Measurements from ENCODE around the gene ASB13. TPM values are rescaled to one million over a fixed set of nuclear protein-coding genes. Genes with fewer than 3 reads are reported as not detected.

ASB13 gene
- total RNA-seq, 1 donor, result 9.1 TPM

- DNase-seq (ENCODE audit: low read depth), result no peak
- H3K4me3 ChIP-seq (ENCODE audit: low read depth, low read length), result no peak overlapping the region
- TF ChIP-seq CTCF (IDR thresholded peaks at IDR 0.05; ENCODE audit: insufficient read depth, low read depth, low read length), result peak; percentile 10
Observed at GRCh38 chr10:5663692-5664427, 2.5 kb downstream of the ASB13 start.

DNA sequence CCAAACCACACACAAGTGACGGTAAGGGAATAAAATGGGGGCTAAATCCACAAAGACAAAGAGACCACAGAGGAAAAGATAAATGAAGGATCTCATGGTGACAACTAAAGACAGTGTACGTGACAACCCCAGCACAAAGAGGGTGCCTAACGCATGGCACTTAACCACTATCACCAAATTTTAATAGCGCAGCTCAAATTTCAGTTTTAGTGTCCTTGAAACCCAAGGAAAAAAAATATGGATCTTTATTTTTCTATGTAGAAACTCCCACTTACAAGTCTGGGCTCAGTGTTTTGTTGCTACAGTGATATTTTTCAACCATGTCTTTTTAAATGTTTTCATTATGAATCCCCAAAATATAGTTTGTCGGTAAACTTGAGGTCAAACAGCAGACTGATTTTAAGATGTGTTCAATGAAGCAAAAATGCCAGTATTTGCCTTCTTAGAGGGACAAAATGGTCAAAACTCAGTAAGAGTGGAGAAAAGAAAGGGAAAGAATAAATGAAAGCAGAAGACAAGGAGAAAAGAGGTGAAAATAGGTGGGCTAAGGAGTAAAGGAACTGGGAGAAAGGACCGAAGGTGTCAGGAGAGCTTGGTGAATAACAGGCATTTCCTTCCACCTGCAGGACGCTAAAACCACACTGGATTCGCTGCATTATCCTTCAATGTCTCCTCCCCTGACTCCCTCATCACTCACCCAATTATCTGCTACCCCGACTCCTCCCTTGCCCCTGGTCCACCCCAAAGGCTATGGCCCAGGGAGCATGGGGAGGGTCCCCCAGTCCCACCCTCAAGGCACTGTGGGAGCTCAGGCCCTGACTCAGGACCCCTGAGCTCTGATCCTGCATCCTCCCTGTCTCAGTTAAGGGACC lies 3.5 kb downstream of the ASB13 start:
- TF ChIP-seq CTCF (IDR thresholded peaks at IDR 0.05; ENCODE audit: insufficient read depth, low read depth, low read length), result no peak
- no peak overlapping the region for H3K4me3 ChIP-seq (ENCODE audit: low read depth, low read length)
- no peak for DNase-seq (ENCODE audit: low read depth)

DNA sequence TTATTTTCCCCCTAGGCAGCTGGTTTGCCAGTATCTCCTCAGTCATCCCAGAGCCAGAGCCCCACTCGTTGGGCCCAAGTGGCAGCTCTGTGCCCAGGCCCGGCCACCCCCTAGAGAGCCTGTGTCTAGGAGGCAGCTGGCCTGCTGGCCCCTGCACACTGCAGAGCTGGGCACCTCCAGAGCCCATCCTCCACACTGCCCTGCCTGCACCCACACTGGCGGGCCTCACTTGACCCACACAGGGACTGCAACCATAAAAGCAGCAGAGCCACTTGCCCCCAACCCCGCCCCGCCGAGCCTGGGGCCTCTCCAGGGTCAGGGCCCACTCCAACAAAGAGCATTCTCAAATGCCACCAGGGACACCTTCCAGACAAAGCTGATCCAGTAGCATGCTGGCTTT lies 5.4 kb downstream of the ASB13 start:
- DNase-seq (ENCODE audit: low read depth), result no peak
- no peak for TF ChIP-seq CTCF (IDR thresholded peaks at IDR 0.05; ENCODE audit: insufficient read depth, low read depth, low read length)
- no peak overlapping the region for H3K4me3 ChIP-seq (ENCODE audit: low read depth, low read length)

- peak; percentile 70 for DNase-seq (ENCODE audit: low read depth)
- TF ChIP-seq CTCF (IDR thresholded peaks at IDR 0.05; ENCODE audit: insufficient read depth, low read depth, low read length), result no peak
- no peak overlapping the region for H3K4me3 ChIP-seq (ENCODE audit: low read depth, low read length)
Observed at GRCh38 chr10:5659702-5660528, 6.5 kb downstream of the ASB13 start.

DNA sequence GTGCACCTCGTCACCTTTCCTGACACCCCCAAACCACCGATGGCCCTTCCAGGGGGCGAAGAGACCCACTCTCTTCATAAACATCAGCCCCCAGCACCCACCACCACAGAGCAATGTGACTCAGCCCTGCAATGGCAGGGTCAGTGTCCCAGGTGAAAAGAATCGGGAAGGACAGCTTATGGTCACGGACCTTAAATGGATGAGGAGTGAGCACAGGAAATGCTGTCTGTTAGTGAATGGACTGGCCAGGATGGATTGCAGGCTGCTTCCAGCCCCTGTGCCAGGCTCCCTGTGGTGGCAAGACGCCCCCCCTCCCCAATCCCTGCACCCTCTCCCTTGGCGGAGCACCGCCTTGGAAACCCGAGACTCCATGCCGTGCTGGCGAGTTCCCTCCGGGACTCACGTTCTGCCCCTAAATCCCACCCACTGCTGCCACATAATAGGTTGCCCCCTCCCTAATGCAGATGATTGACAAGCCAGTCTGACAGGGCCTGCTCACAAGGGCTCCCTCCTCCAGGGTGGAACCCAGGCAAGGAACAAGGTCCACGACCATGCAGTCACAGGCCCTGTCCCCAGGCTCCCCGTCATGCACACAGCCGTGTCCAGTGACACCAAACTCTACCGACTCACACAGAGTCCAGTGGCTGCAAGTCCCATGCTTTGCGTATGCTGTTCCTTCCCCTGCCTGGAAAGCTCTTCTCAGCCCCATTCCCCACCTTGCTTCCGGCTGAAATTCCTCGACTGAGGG lies 7.3 kb downstream of the ASB13 start:
- TF ChIP-seq CTCF (IDR thresholded peaks at IDR 0.05; ENCODE audit: insufficient read depth, low read depth, low read length), result no peak
- DNase-seq (ENCODE audit: low read depth), result no peak

More for the DNA sequence above, 7.3 kb downstream of the ASB13 start:
- H3K4me3 ChIP-seq (ENCODE audit: low read depth, low read length), result no peak overlapping the region

Measured in fibroblast of villous mesenchyme (primary cell).